ENCODE data around the gene EDAR.

- TF ChIP-seq EZH2 (IDR thresholded peaks at IDR 0.05; ENCODE audit: low read length, missing control alignments) (no peak), CTCF (conservative IDR thresholded peaks at IDR 0.05 in 1 of 2, IDR thresholded peaks at IDR 0.05 in 1 of 2; ENCODE audit: low read depth in 1 of 2, low read length in 2 of 2) (no peak)
Measured at GRCh38 chr2:109005686-109006204, 16.7 kb upstream of the EDAR start.

All from fibroblast of lung (primary cell).